Glomerular visceral epithelial cell (primary cell): ENCODE results near the gene PRPF19.
A peak's percentile ranks its signal among the peaks of the same experiment; 100 is the strongest.

Experiments used
- DNase-seq: peaks from one replicate; pipeline ENCODE4 v3.0.0-alpha.2; 2016; ENCODE audit errors: extremely low spot score

PRPF19 gene

GRCh38 chr11:60858731-60859464 lies 47.5 kb downstream of the PRPF19 start:
- DNase-seq = no peak

- no peak for DNase-seq
Observed at GRCh38 chr11:60858236-60858635, 48.1 kb downstream of the PRPF19 start.

- no peak for DNase-seq
Observed at GRCh38 chr11:60857378-60858232, 48.8 kb downstream of the PRPF19 start.

- no peak for DNase-seq
Observed at GRCh38 chr11:60855726-60856633, 50.4 kb downstream of the PRPF19 start, which contains the start of gene PTGDR2. PTGDR2 (minus strand) TSS chr11:60855950; CDS start chr11:60853722, 2,228 bp downstream.

- DNase-seq = no peak
Observed at GRCh38 chr11:60854847-60855725, 51.3 kb downstream of the PRPF19 start.

GRCh38 chr11:60854140-60854846 lies 52.1 kb downstream of the PRPF19 start:
- no peak for DNase-seq

GRCh38 chr11:60852982-60853950 lies 53.1 kb downstream of the PRPF19 start:
- no peak for DNase-seq

- DNase-seq = no peak
Observed at GRCh38 chr11:60852117-60852981, 54.0 kb downstream of the PRPF19 start.

GRCh38 chr11:60851327-60852104 lies 54.9 kb downstream of the PRPF19 start:
- no peak for DNase-seq

- DNase-seq = no peak
Observed at GRCh38 chr11:60849641-60850520, 56.5 kb downstream of the PRPF19 start.

GRCh38 chr11:60848714-60849151 lies 57.7 kb downstream of the PRPF19 start:
- DNase-seq = no peak

GRCh38 chr11:60847896-60848295 lies 58.5 kb downstream of the PRPF19 start:
- DNase-seq = no peak

GRCh38 chr11:60847281-60847680 lies 59.1 kb downstream of the PRPF19 start:
- peak; percentile 80 for DNase-seq

- DNase-seq = no peak
Observed at GRCh38 chr11:60845338-60845737, 61.0 kb downstream of the PRPF19 start.

- no peak for DNase-seq
Observed at GRCh38 chr11:60844870-60845221, 61.5 kb downstream of the PRPF19 start.
